ENCODE results near the gene SCAANT1. TPM values are rescaled to one million over a fixed set of nuclear protein-coding genes. Genes with fewer than 3 reads are reported as not detected.

SCAANT1 gene
- total RNA-seq, 1 experiment from 2014 or later, result not detected

GRCh38 chr3:63876260-63876659, 35.9 kb downstream of the SCAANT1 start:
- H3T11ph ChIP-seq (ENCODE audit: low read length), result no peak overlapping the region
- H2AFZ ChIP-seq (ENCODE audit: low read length), result no peak overlapping the region
- H4K20me1 ChIP-seq (ENCODE audit: control insufficient read depth, insufficient read depth, insufficient read length), result no peaks in the 10 kb centered on the region
- H3K27ac ChIP-seq (ENCODE audit: insufficient read length, low read depth, low read length), result no peak overlapping the region
- no CpG with 5 or more reads among the region's 3 CpGs for WGBS (ENCODE audit: extremely low coverage, insufficient read length, low lambda C conversion rate)
- H3K23ac ChIP-seq (ENCODE audit: insufficient read length, low read depth, low read length), result no peak overlapping the region
- H3K4me2 ChIP-seq (ENCODE audit: insufficient read depth, insufficient read length, low read length), result no peak overlapping the region
- no peak overlapping the region for H2BK5ac ChIP-seq (ENCODE audit: insufficient read length, low read length)
- Mint-ChIP-seq H3K27me3 (ENCODE audit: low read depth) (no peaks in the 10 kb centered on the region), H3K4me3 (no peak overlapping the region), H3K9me3 (no peaks in the 10 kb centered on the region), H3K36me3 (ENCODE audit: insufficient read depth in 1 of 3, low read depth in 3 of 3) (no peaks in the 10 kb centered on the region), H3K27ac (no peak overlapping the region), H3K4me1 (peaks cover 26 to 38% of the 10 kb centered on the region in 2 experiments)
- H4K5ac ChIP-seq (ENCODE audit: insufficient read length, low read depth, low read length), result no peak overlapping the region
- H3K79me1 ChIP-seq (ENCODE audit: insufficient read depth, low read depth, low read length, poor library complexity, severe bottlenecking), result peaks cover 4% of the 10 kb centered on the region
- H2BK120ac ChIP-seq (ENCODE audit: low read depth, low read length, poor library complexity, severe bottlenecking), result no peak overlapping the region
- peaks cover 1% of the 10 kb centered on the region; the same call in 1 of the 2 replicates for H3K79me2 ChIP-seq (ENCODE audit: insufficient read depth, low read length)
- no peak overlapping the region for H3K18ac ChIP-seq (ENCODE audit: insufficient read length, low read depth, low read length)
- H2AK5ac ChIP-seq (ENCODE audit: insufficient read length, low read length), result no peak overlapping the region
- no peak overlapping the region for H2BK15ac ChIP-seq (ENCODE audit: low read depth, low read length)
- H3K9ac ChIP-seq (ENCODE audit: extremely low read depth, insufficient read length, low read length), result no peak overlapping the region
- H4K91ac ChIP-seq (ENCODE audit: insufficient read length, low read depth, low read length), result no peak overlapping the region
- H2BK20ac ChIP-seq (ENCODE audit: low read depth, low read length, poor library complexity, severe bottlenecking), result no peak overlapping the region
- no peak for TF ChIP-seq CTCF (conservative IDR thresholded peaks at IDR 0.05)
- DNase-seq, result no peak
- H3K4ac ChIP-seq (ENCODE audit: low read depth, low read length), result no peak overlapping the region
- no peak overlapping the region for H3K56ac ChIP-seq (ENCODE audit: insufficient read length, low read depth, low read length)
- H3K4me1 ChIP-seq (ENCODE audit: insufficient read depth, low read length), result peaks cover 12% of the 10 kb centered on the region
- H3K14ac ChIP-seq (ENCODE audit: insufficient read depth, low read length), result no peak overlapping the region
- no peak overlapping the region for H2BK12ac ChIP-seq (ENCODE audit: insufficient read length, low read depth, low read length)
- no peaks in the 10 kb centered on the region for H3K23me2 ChIP-seq (ENCODE audit: insufficient read length, low read depth, low read length, poor library complexity, severe bottlenecking)
- H4K8ac ChIP-seq (replicated peaks; ENCODE audit: insufficient read length, low read depth, low read length), result no peak overlapping the region
- no peaks in the 10 kb centered on the region for H3K9me3 ChIP-seq (ENCODE audit: control insufficient read depth, low read depth, low read length)
- no peaks in the 10 kb centered on the region for H3K27me3 ChIP-seq (ENCODE audit: insufficient read depth, low read length)

All from H9 (cell line).